CD14-positive monocyte (primary cell): ENCODE data around the gene MUSK. TPM values are rescaled to one million over a fixed set of nuclear protein-coding genes. Genes with fewer than 3 reads are reported as not detected.

Source experiments
- DNase-seq, 3 donors: peaks; one replicate each; pipeline ENCODE4 v3.0.0-alpha.2; 2011 to 2022
- H2AFZ ChIP-seq: 2 replicates; pipeline ENCODE4 v1.6.0; 2012; ENCODE audit warnings: mild to moderate bottlenecking, low read depth, low read length, inconsistent platforms; ENCODE audit not compliant: insufficient read depth, poor library complexity, severe bottlenecking
- H3K27ac ChIP-seq, 2 donors: 1 replicate in 1 of 2; 2 replicates in 1 of 2; pipeline ENCODE4 v1.5.1; 2012 to 2013; ENCODE audit warnings: low read length in 2 of 2, control low read depth in 1 of 2, inconsistent platforms in 1 of 2, low read depth in 1 of 2, mild to moderate bottlenecking in 1 of 2
- H3K27me3 ChIP-seq, 2 donors: one replicate each; pipeline versions ENCODE4 v1.6.0 to v1.6.1; 2011 to 2013; ENCODE audit warnings: low read length in 2 of 2; ENCODE audit not compliant: control insufficient read depth in 2 of 2, insufficient read depth in 2 of 2
- H3K36me3 ChIP-seq, 2 donors: replicated peaks in 1 of 2; 1 replicate in 1 of 2; 2 replicates in 1 of 2; pipeline versions ENCODE4 v1.5.1 to v1.6.1; 2012 to 2013; ENCODE audit warnings: low read length in 2 of 2, control low read depth in 1 of 2, inconsistent platforms in 1 of 2, mild to moderate bottlenecking in 1 of 2; ENCODE audit not compliant: insufficient read depth in 2 of 2, control insufficient read depth in 1 of 2
- H3K4me1 ChIP-seq, 2 donors: 1 replicate in 1 of 2; 2 replicates in 1 of 2; pipeline versions ENCODE4 v1.5.1 to v1.6.1; 2012 to 2013; ENCODE audit warnings: low read length in 2 of 2, control low read depth in 1 of 2, inconsistent platforms in 1 of 2, mild to moderate bottlenecking in 1 of 2, moderate library complexity in 1 of 2; ENCODE audit not compliant: insufficient read depth in 2 of 2, control insufficient read depth in 1 of 2
- H3K4me2 ChIP-seq: replicated peaks from 2 replicates; pipeline ENCODE3; 2012; ENCODE audit warnings: low read length, moderate library complexity, mild to moderate bottlenecking; ENCODE audit not compliant: poor library complexity, severe bottlenecking; ENCODE audit errors: extremely low read depth
- H3K4me3 ChIP-seq, 3 experiments: fragments of 200-600 bp in 1 of 3; sonication (generic) in 1 of 3; replicated peaks in 1 of 3; 1 replicate in 2 of 3; 2 replicates in 1 of 3; pipeline ENCODE4 v1.5.1; 2011 to 2013; ENCODE audit warnings: low read length in 3 of 3, mild to moderate bottlenecking in 3 of 3, control low read depth in 2 of 3, low read depth in 2 of 3, inconsistent platforms in 1 of 3, moderate library complexity in 1 of 3
- H3K79me2 ChIP-seq: 2 replicates; pipeline ENCODE4 v1.6.0; 2012; ENCODE audit warnings: mild to moderate bottlenecking, control low read depth, inconsistent platforms, low read length, moderate library complexity; ENCODE audit not compliant: insufficient read depth
- H3K9ac ChIP-seq: 2 replicates; pipeline ENCODE4 v1.6.0; 2017; ENCODE audit warnings: low read length, mild to moderate bottlenecking; ENCODE audit not compliant: insufficient read depth, poor library complexity, severe bottlenecking
- H3K9me3 ChIP-seq, 2 donors: replicated peaks in 1 of 2; 1 replicate in 1 of 2; 2 replicates in 1 of 2; pipeline versions ENCODE4 v1.5.1 to v1.6.1; 2012 to 2013; ENCODE audit warnings: low read length in 2 of 2, control low read depth in 1 of 2; ENCODE audit not compliant: control insufficient read depth in 1 of 2, insufficient read depth in 1 of 2
- H4K20me1 ChIP-seq: 2 replicates; pipeline ENCODE4 v1.6.0; 2012; ENCODE audit warnings: mild to moderate bottlenecking, low read length, control low read depth, moderate library complexity; ENCODE audit not compliant: insufficient read depth
- H3K27ac Mint-ChIP-seq, 7 donors: one replicate each; pipeline ENCODE4 v1.8.0; 2020; ENCODE audit warnings: mild to moderate bottlenecking in 7 of 7, mixed read lengths in 7 of 7, moderate library complexity in 6 of 7, inconsistent platforms in 2 of 7
- H3K27me3 Mint-ChIP-seq, 3 donors: one replicate each; pipeline ENCODE4 v1.8.0; 2021 to 2022; ENCODE audit warnings: low read depth in 3 of 3, mild to moderate bottlenecking in 3 of 3, mixed read lengths in 3 of 3, moderate library complexity in 3 of 3, inconsistent platforms in 1 of 3
- H3K36me3 Mint-ChIP-seq, 2 donors: one replicate each; pipeline ENCODE4 v1.8.0; 2020; ENCODE audit warnings: mixed read lengths in 2 of 2, inconsistent platforms in 1 of 2, mild to moderate bottlenecking in 1 of 2
- H3K4me1 Mint-ChIP-seq: one replicate; pipeline ENCODE4 v1.8.0; 2020; ENCODE audit warnings: mild to moderate bottlenecking, mixed read lengths
- H3K4me3 Mint-ChIP-seq, 2 donors: one replicate each; pipeline ENCODE4 v1.8.0; 2020; ENCODE audit warnings: mild to moderate bottlenecking in 2 of 2, mixed read lengths in 2 of 2, moderate library complexity in 1 of 2
- H3K9me3 Mint-ChIP-seq, 7 donors: one replicate each; pipeline ENCODE4 v1.8.0; 2020 to 2022; ENCODE audit warnings: mixed read lengths in 7 of 7, mild to moderate bottlenecking in 6 of 7, moderate library complexity in 6 of 7, inconsistent platforms in 2 of 7
- CTCF ChIP-seq: fragments of 200-600 bp; IDR thresholded peaks from one replicate; pipeline ENCODE4 v1.8.0; 2022; ENCODE audit warnings: antibody characterized with exemption, mild to moderate bottlenecking
- WGBS: methylation state at CpG from one replicate; pipeline ENCODE4 v1.1.5; 2013; ENCODE audit warnings: missing lambda C conversion rate; ENCODE audit not compliant: insufficient coverage; 5-methylcytosine and 5-hydroxymethylcytosine counted together
- intact Hi-C, 2 donors: fragments of 100-400 bp; cut with micrococcal nuclease; formaldehyde crosslinking; loops; one replicate each; pipeline versions ENCODE4 v1.15.0 to v1.15.1; 2023
- polyA plus RNA-seq, 3 donors: library from polyadenylated mRNA; depleted of rRNA in 1 of 3; unstranded in 2 of 3; stranded (reverse) in 1 of 3; fragments of 300-500 nt in 2 of 3; fragments of >200 nt in 1 of 3; fragmentation: Illumina TruSeq in 2 of 3; gene quantifications; 1 replicate in 2 of 3; 2 replicates in 1 of 3; pipeline ENCODE4 v1.2.3, GENCODE V29; 2012 to 2021

Gene MUSK
- polyA plus RNA-seq, 3 donors, result not detected

DNA sequence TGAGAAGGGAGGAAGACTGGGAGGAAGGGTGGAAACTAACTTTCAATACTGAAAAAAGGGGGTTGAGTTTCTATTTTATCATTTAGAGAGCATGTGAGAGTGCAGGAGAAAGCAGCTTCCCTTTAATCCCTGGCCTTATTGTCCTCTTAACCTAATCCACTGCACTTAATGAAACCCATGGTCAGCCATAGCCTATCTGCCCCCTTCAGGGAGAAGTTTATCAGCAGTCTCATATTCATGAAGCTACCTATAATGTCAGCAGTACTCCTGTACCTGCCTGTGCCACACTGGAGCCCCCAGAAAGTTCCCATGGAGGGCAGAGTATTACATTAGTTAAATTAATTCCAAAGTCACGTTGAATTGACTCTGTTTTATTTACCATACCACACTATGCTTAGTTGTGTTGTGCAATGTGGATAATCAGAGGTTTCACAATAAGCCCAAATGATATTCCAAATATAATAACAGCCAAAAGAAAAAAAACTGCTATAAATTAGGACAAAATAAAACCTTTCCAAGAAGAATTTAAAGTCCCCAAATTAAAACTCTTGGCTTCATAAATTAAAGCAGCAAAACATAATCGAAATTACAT, 62.9 kb downstream of the MUSK start:
- H3K27ac Mint-ChIP-seq, result no peak overlapping the region
- H3K4me3 ChIP-seq, result no peak overlapping the region
- H3K4me1 Mint-ChIP-seq, result no peaks in the 10 kb centered on the region
- H2AFZ ChIP-seq, result no peak overlapping the region
- peaks cover 0 to 3% (median 0%) of the 10 kb centered on the region in 3 donors for H3K27me3 Mint-ChIP-seq
- no peak overlapping the region for H3K4me3 Mint-ChIP-seq
- H3K4me2 ChIP-seq, result no peak overlapping the region
- no peaks in the 10 kb centered on the region for H4K20me1 ChIP-seq
- no peaks in the 10 kb centered on the region for H3K9me3 ChIP-seq
- H3K4me1 ChIP-seq, result no peaks in the 10 kb centered on the region
- H3K36me3 ChIP-seq, result no peaks in the 10 kb centered on the region
- no peaks in the 10 kb centered on the region for H3K27me3 ChIP-seq
- H3K27ac ChIP-seq, result no peak overlapping the region
- H3K79me2 ChIP-seq, result no peaks in the 10 kb centered on the region
- no peak for TF ChIP-seq CTCF
- no peak overlapping the region for H3K9ac ChIP-seq
- WGBS, result no CpG with 5 or more reads among the region's 2 CpGs
- no peaks in the 10 kb centered on the region for H3K36me3 Mint-ChIP-seq
- no peak for DNase-seq
- H3K9me3 Mint-ChIP-seq, result peaks cover 0 to 5% (median 3%) of the 10 kb centered on the region in 7 donors
- intact Hi-C loops, result no loop called here

DNA sequence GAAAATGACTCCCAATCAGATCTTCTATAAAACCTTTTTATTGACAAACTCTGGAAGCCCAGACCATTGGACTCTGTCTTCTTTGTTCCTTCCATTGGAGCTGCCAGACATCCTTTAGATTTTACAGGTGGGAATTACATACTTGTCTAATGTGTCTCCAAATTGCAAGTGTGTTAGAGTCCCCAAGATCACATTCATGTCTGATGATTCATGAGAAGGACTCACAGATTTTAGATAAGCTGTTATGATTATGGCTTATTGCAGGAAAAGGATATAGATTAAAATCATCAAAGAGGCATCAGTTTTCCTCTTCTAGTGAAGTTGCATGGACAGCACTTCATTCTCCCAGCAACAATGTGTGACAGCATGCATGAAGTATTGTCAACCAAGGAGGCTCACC, 70.4 kb downstream of the MUSK start:
- H3K27ac ChIP-seq, result no peak overlapping the region
- H3K79me2 ChIP-seq, result no peaks in the 10 kb centered on the region
- no peaks in the 10 kb centered on the region for H4K20me1 ChIP-seq
- Mint-ChIP-seq H3K27me3 (peaks cover 0 to 2% (median 0%) of the 10 kb centered on the region in 3 donors), H3K4me3 (no peak overlapping the region), H3K27ac (no peak overlapping the region), H3K4me1 (no peaks in the 10 kb centered on the region), H3K9me3 (peaks cover 0 to 13% (median 3%) of the 10 kb centered on the region in 7 donors), H3K36me3 (no peaks in the 10 kb centered on the region)
- no peaks in the 10 kb centered on the region for H3K36me3 ChIP-seq
- no peak overlapping the region for H3K9ac ChIP-seq
- H3K4me1 ChIP-seq, result no peaks in the 10 kb centered on the region
- H2AFZ ChIP-seq, result no peak overlapping the region
- no peak overlapping the region for H3K4me2 ChIP-seq
- H3K9me3 ChIP-seq, result no peaks in the 10 kb centered on the region
- no peak for DNase-seq
- no peaks in the 10 kb centered on the region for H3K27me3 ChIP-seq
- no peak for TF ChIP-seq CTCF
- intact Hi-C loops, result no loop called here
- H3K4me3 ChIP-seq, result no peak overlapping the region
